ENCODE data around the gene OR10H1.

- TF ChIP-seq, protein P1, sequence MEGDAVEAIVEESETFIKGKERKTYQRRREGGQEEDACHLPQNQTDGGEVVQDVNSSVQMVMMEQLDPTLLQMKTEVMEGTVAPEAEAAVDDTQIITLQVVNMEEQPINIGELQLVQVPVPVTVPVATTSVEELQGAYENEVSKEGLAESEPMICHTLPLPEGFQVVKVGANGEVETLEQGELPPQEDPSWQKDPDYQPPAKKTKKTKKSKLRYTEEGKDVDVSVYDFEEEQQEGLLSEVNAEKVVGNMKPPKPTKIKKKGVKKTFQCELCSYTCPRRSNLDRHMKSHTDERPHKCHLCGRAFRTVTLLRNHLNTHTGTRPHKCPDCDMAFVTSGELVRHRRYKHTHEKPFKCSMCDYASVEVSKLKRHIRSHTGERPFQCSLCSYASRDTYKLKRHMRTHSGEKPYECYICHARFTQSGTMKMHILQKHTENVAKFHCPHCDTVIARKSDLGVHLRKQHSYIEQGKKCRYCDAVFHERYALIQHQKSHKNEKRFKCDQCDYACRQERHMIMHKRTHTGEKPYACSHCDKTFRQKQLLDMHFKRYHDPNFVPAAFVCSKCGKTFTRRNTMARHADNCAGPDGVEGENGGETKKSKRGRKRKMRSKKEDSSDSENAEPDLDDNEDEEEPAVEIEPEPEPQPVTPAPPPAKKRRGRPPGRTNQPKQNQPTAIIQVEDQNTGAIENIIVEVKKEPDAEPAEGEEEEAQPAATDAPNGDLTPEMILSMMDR (IDR thresholded peaks at IDR 0.05 in 8 of 11, conservative IDR thresholded peaks at IDR 0.05 in 3 of 11): no peak
- TF ChIP-seq POLR2A (IDR thresholded peaks at IDR 0.05) (no peak), POLR2AphosphoS5 (IDR thresholded peaks at IDR 0.05) (no peak)
Observed at GRCh38 chr19:15788594-15789270, 26.7 kb downstream of the OR10H1 start.

Data from spleen (tissue), 7 donors.